Psoas muscle (tissue), 8 donors: Measurements from ENCODE around the gene TCF7L2. TPM values are rescaled to one million over a fixed set of nuclear protein-coding genes. Genes with fewer than 3 reads are reported as not detected.

Experiments
- ATAC-seq, 4 donors: fragments of 200-7000 bp; cut with Tn5 transposase; one replicate each; pipeline ENCODE4 v1.9.1; 2020; ENCODE audit warnings: moderate library complexity in 3 of 4, mild to moderate bottlenecking in 2 of 4
- DNase-seq, 2 donors: peaks; one replicate each; pipeline ENCODE4 v3.0.0-alpha.2; 2020
- H3K27ac ChIP-seq: fragments of 200-600 bp; one replicate; pipeline ENCODE4 v1.8.0; 2022
- H3K27me3 ChIP-seq, 3 donors: fragments of 200-600 bp in 1 of 3; one replicate each; pipeline versions ENCODE4 v1.6.1 to v1.8.0; 2013 to 2022; ENCODE audit warnings: low read length in 2 of 3, mild to moderate bottlenecking in 2 of 3, moderate library complexity in 1 of 3; ENCODE audit not compliant: insufficient read depth in 3 of 3
- H3K36me3 ChIP-seq, 2 donors: fragments of 200-600 bp in 1 of 2; one replicate each; pipeline versions ENCODE4 v1.6.1 to v1.8.0; 2013 to 2022; ENCODE audit warnings: low read depth in 1 of 2, mild to moderate bottlenecking in 1 of 2, moderate library complexity in 1 of 2; ENCODE audit not compliant: insufficient read depth in 1 of 2
- H3K4me1 ChIP-seq: fragments of 200-600 bp; one replicate; pipeline ENCODE4 v1.8.0; 2022
- H3K4me3 ChIP-seq: fragments of 200-600 bp; one replicate; pipeline ENCODE4 v1.8.0; 2022; ENCODE audit warnings: mild to moderate bottlenecking
- H3K9me3 ChIP-seq: fragments of 200-600 bp; one replicate; pipeline ENCODE4 v1.8.0; 2022
- CTCF ChIP-seq: fragments of 200-600 bp; IDR thresholded peaks from one replicate; pipeline ENCODE4 v1.8.0; 2022; ENCODE audit warnings: antibody characterized with exemption
- WGBS, 3 donors: extraction: QIAGEN DNeasy Blood & Tissue Kit; methylation state at CpG; one replicate each; pipeline versions ENCODE4 v1.1.6 to v1.1.7; 2013; 5-methylcytosine and 5-hydroxymethylcytosine counted together
- intact Hi-C, 2 donors: fragments of 100-400 bp; cut with DNase I; formaldehyde crosslinking; loops; one replicate each; pipeline versions ENCODE4 v1.11.0 to v1.14.2; 2022
- polyA plus RNA-seq, 3 donors: library from polyadenylated mRNA; stranded (reverse); fragments of 200-250 nt; gene quantifications; one replicate each; pipeline ENCODE4 v1.2.3, GENCODE V29; 2013
- total RNA-seq, 4 donors: library from RNA; stranded (reverse); fragmentation: NEBNext Ultra II Directional in 2 of 4; extraction: Animal tissue kit (Norgen Biotek cat#: 25700) in 2 of 4; gene quantifications; one replicate each; pipeline versions ENCODE4 v1.2.1 to v1.2.4, GENCODE V29; 2021 to 2023
- donor health status: healthy with polysubstance abuse.
- donor health status: DM: no; HTN: no; CAD: no; lungs with moderate emphysema.
- donor health status: Bipolar disorder and iron deficiency.
- donor health status: healthy.
- donor health status: DM: yes; HTN: yes; CAD: no.
- donor health status: DM: no; HTN: no; CAD: no.
- donor health status: DM: no; HTN: no; CAD: no.
- donor health status: DM: yes; HTN: yes; CAD: no.

The TCF7L2 gene
- total and polyA plus RNA-seq, 7 donors: 1.8 to 8.5 (median 4.3) TPM

GRCh38 chr10:112973046-112973445 lies 23.0 kb downstream of the TCF7L2 start:
- WGBS, 3 donors: 27 to 46% (median 35%) methylated on average over 5 of the region's 5 CpGs
- TF ChIP-seq CTCF: no peak
- peak; percentile 48 to 75 (median 66) for ATAC-seq

GRCh38 chr10:112973805-112974204 lies 23.8 kb downstream of the TCF7L2 start:
- DNase-seq (no peak), ATAC-seq (no peak)
- TF ChIP-seq CTCF: no peak
- 87 to 95% (median 90%) methylated on average over 5 of the region's 5 CpGs for WGBS, 3 donors
- H3K27me3 ChIP-seq: no peaks in the 10 kb centered on the region
- no peak overlapping the region for H3K27ac ChIP-seq
- intact Hi-C loops: no loop called here
- H3K36me3 ChIP-seq: peaks cover 0 to 1% of the 10 kb centered on the region in 2 donors
- H3K9me3 ChIP-seq: no peaks in the 10 kb centered on the region
- peaks cover 6% of the 10 kb centered on the region for H3K4me1 ChIP-seq
- no peak overlapping the region for H3K4me3 ChIP-seq

More at GRCh38 chr10:112973046-112973445, 23.0 kb downstream of the TCF7L2 start:
- Histone ChIP-seq H3K4me1 (peaks cover 6% of the 10 kb centered on the region), H3K4me3 (no peak overlapping the region), H3K27ac (no peak overlapping the region), H3K9me3 (no peaks in the 10 kb centered on the region), H3K27me3 (no peaks in the 10 kb centered on the region), H3K36me3 (peaks cover 0 to 6% of the 10 kb centered on the region in 2 donors)
- DNase-seq: no peak
- intact Hi-C loops: no loop called here

- H3K27me3 ChIP-seq: no peaks in the 10 kb centered on the region
- no peaks in the 10 kb centered on the region for H3K9me3 ChIP-seq
- intact Hi-C loops: no loop called here
- peaks cover 6% of the 10 kb centered on the region for H3K4me1 ChIP-seq
- no peak for DNase-seq
- H3K36me3 ChIP-seq: no peaks in the 10 kb centered on the region
- TF ChIP-seq CTCF: no peak
- WGBS, 3 donors: 89 to 91% (median 89%) methylated on average over 12 of the region's 12 CpGs
- H3K27ac ChIP-seq: no peak overlapping the region
- H3K4me3 ChIP-seq: no peak overlapping the region
- ATAC-seq: no peak
Measured at GRCh38 chr10:112977426-112977898, 27.4 kb downstream of the TCF7L2 start.

- H3K9me3 ChIP-seq: no peaks in the 10 kb centered on the region
- no peaks in the 10 kb centered on the region for H3K27me3 ChIP-seq
- no peaks in the 10 kb centered on the region for H3K36me3 ChIP-seq
- no peak for DNase-seq
- H3K4me1 ChIP-seq: peaks cover 8% of the 10 kb centered on the region
- WGBS, 3 donors: 98 to 100% (median 98%) methylated on average over 2 of the region's 2 CpGs
- TF ChIP-seq CTCF: no peak
- intact Hi-C loops: no loop called here
- no peak overlapping the region for H3K4me3 ChIP-seq
- no peak overlapping the region for H3K27ac ChIP-seq
- ATAC-seq: no peak
Measured at GRCh38 chr10:112979927-112980326, 29.9 kb downstream of the TCF7L2 start.

- H3K27ac ChIP-seq: no peak overlapping the region
Measured at GRCh38 chr10:112980937-112981336, 30.9 kb downstream of the TCF7L2 start.

More at GRCh38 chr10:112980937-112981336, 30.9 kb downstream of the TCF7L2 start:
- no peak for ATAC-seq
- Histone ChIP-seq H3K4me1 (peaks cover 12% of the 10 kb centered on the region), H3K27me3 (no peaks in the 10 kb centered on the region), H3K36me3 (no peaks in the 10 kb centered on the region), H3K4me3 (no peak overlapping the region), H3K9me3 (no peaks in the 10 kb centered on the region)
- DNase-seq: no peak
- intact Hi-C loops: no loop called here
- WGBS, 3 donors: 78 to 80% (median 80%) methylated on average over 2 of the region's 2 CpGs
- TF ChIP-seq CTCF: no peak
